ENCODE results near the gene ARRDC3.

GRCh38 chr5:91318724-91319123, 64.4 kb downstream of the ARRDC3 start:
- no peak for TF ChIP-seq CTCF (IDR thresholded peaks at IDR 0.05)
- no peak for TF ChIP-seq EP300 (IDR thresholded peaks at IDR 0.05)
